ENCODE results near the gene FOXP4.

Gene FOXP4

DNA sequence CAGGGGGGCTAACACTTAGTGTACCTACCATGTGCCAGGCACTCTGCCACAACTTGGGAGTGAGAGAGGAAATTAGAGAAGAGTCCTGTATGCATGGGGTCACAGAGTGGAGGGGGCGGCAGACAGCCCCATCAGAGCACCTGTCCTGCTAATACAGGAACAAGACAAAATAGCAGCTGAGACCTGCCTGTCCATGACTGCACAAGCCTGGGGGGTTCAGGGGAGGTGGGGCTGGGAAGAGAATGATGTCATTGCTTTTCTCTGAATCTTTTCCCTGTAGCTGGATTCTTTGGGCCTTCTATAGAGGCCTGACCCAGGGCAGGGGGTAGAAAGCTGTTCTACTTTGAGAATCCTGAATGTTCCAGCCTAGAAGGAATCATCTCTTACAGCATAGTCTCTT lies 37.4 kb downstream of the FOXP4 start:
- DNase-seq (ENCODE audit: low read depth in 2 of 2), result no peak

DNA sequence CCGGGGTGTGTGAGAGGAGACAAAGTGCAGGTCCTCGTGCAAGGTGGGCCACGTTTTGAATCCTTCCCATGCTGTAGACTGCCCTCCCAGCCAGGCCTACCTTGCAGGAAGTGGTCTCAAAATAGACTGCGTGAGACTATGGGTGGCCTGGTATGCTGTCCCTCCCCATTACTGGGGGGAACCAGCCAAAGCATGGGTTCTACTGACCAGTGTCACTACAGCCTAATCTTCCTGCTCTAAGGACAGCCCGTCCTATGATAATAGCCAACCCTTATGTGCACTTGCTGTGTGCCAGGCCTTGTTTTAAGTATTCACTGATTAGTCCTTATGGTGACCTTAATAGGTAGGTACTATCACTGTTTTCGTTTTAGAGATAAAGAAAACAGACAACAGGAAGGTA lies 38.0 kb downstream of the FOXP4 start:
- DNase-seq (ENCODE audit: low read depth in 2 of 2), result no peak

DNA sequence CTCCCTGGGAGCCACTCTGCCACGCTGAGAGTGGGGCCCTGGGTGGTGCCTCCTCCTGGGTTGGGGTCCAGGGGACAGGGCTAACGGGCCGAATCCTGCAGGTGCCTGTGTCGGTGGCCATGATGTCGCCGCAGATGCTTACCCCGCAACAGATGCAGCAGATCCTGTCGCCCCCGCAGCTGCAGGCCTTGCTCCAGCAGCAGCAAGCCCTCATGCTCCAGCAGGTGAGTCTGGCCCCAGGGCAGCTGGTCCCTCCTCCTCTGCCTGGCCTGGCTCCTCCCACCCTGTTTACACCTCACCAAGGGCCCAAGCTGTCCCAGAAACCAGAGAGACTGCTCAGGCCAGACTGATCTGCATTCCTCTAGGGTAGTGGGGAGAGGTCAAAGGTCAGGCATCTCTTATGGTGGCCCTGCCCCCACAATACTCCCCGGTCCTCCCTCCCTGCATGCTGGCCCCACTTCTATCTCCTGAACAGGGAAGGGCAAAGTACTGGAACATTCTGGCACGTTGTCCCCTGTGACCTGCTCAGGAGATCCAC lies 38.6 kb downstream of the FOXP4 start:
- DNase-seq (ENCODE audit: low read depth in 2 of 2), result no peak

DNA sequence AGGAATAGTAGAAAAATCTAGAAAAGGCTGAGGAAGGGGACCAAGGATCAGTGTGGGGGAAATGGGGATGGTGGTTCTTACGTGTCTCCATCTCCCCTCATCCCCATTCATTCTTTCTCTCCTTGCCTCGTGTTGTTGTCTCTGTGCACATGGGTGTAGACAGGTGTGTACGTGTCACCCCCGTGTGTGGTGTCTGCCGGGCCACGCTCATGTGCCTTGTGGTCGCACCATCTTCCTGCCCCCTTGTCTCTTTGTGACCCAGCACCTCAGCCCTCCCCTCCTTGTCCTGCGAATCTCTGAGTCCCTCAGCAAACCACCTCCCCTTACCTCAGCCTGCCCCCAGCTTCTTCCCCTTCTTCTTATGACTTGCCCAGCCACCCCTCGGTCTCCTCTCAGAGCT lies 39.4 kb downstream of the FOXP4 start:
- no peak for DNase-seq (ENCODE audit: low read depth in 2 of 2)

DNA sequence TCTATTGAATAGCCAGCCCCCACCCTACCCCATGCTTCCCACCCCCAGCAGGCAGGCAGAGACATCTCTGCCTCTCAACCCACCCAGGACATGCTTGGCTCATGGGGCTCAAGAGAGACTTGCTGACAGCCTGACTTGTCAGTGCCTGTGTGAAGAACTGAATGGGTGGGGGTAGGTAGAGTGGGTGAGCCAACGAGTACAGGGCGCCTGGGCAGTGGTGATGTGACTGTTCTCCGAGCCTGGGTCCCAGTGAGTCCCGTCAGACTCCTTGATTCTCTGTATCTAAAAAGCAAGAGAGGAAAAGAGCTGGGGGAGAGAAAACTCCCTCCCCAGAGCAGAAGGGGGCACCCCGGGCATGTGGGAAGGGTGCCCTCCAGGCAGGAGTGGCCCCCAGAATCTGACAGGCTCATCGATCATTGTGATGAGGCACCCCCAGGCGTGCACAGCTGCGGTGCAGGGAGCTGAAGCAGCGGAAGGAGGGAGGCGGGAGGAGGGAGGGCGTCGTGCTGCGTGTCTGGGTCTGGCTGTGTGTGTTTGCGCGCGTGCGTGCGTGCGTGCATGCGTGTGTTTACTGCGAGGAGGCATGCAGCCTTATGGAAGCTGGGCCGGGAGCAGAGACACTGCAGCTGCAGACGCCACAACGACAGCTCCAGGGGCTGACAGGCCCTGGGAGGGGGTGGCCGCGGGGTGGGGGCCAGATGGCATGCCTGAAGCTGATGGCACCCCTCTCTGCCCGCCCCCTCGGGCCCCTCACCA lies 40.2 kb downstream of the FOXP4 start:
- DNase-seq (ENCODE audit: low read depth in 2 of 2), result no peak

DNA sequence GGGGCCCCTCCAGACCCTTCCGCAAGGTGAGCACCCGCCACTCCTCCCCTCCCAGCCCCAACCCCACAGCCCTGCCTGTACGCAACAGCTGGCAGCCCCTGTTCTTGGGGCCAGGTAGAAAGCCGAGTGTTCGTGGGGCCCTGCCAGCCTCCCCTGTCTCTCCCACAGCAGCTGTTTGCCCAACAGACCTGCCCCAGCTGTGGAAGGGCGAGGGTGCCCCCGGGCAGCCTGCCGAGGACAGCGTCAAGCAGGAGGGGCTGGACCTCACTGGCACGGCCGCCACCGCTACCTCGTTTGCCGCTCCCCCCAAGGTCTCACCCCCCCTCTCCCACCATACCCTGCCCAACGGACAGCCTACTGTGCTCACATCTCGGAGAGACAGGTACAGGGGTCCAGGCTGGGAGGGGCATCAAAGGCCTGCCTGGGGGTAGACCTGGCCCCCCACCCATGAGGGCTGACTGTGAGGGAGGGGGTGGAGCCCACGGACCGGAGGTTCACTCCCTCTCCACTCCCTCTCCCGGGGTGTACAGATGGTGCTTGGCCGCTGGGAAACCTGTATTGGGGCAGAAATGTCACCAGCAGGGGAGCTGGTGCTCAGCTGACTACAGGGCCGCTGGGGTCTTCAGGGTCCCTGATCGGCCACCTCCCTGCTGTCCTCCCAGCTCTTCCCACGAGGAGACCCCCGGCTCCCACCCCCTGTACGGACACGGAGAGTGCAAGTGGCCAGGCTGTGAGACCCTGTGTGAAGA lies 41.1 kb downstream of the FOXP4 start:
- DNase-seq (ENCODE audit: low read depth in 2 of 2), result no peak

DNA sequence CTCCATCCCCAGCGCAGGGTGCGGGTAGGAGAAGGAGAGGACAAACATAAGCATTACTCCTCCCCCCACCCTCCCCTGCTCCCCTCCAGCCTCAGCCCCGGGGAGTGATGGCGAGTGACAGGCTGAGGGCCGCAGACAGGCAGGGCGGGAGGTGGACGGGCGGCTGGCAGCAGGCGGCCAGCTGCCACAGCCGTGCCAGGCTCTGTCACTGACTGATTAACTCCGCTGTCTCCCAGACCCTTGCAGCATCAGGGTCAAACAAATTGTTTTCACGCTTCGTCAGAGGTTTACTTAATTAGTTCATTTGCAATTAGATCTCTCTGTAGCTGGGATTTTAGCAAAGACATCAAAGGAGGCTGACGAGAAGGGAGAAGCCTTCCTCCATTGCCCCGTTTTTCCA lies 41.9 kb downstream of the FOXP4 start:
- no peak for DNase-seq (ENCODE audit: low read depth in 2 of 2)

DNA sequence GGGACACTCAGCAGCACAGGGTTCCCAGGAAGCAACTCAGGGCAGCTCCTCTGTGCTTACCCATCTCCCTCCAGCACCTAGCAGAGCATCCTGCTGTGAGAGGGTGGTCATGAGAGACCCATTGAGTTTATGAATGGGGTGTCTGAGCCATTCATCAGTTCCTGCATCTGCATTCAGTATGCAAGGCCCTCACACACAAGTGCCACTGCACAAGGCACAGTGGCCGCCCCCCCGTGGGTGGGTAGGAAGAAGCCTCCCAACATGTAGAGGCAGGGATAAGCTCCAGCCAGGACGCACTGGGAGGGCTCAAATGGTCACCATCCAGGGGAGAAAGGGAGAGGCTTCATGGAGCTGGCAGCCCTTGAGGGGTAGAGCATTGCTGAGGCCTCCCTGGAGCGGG lies 43.0 kb downstream of the FOXP4 start:
- no peak for DNase-seq (ENCODE audit: low read depth in 2 of 2)

DNA sequence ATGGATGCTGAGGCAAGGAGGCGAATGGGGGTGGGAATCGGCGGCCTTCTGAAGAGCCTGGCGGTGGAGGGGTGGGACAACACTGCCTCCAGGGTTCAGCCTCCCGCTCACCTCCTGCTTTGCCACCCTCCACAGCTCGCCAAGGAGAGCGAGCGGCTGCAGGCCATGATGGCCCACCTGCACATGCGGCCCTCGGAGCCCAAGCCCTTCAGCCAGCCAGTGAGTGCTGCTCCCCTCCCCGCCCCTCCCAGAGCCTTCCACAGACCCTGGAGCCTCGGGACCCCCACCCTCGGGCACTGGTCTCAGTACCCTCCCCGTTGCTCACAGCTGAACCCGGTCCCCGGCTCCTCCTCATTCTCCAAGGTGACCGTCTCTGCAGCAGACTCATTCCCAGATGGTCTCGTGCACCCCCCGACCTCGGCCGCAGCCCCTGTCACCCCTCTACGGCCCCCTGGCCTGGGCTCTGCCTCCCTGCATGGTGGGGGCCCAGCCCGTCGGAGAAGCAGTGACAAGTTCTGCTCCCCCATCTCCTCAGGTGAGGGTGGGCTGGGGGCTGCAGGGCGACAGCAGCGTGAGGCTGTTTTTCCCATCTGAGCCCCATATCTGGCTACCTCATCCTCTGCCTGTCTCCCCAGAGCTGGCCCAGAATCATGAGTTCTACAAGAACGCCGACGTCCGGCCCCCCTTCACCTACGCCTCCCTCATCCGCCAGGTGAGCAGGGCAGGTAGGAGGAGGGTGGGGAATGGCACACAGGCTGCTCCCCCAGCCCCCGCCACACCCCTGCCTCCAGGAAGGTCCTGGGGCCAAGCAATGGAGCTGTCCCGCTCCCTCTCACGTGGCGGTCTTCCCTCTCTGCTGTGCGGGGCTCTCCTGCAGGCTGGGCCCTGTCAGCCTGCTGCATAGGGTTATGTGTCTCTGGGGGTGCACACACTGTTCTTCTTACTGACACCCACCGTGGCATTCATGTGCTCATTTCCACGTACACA lies 43.7 kb downstream of the FOXP4 start:
- no peak for DNase-seq (ENCODE audit: low read depth in 2 of 2)

DNA sequence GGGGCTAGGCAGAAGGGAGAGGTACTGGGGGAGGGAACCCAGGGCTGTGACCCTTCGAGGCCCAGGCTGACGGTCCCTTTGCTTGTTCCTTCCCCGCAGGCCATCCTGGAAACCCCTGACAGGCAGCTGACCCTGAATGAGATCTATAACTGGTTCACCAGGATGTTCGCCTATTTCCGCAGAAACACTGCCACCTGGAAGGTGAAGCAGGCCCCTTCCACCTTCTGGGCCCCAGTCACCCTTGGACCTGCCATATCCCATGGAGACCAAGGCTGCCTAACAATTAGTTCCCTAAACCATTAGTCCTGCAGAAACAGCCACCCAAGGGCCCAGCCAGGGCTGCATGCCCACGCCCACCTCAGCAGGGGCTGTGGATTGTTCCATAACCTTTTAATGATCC lies 44.9 kb downstream of the FOXP4 start:
- no peak for DNase-seq (ENCODE audit: low read depth in 2 of 2)

DNA sequence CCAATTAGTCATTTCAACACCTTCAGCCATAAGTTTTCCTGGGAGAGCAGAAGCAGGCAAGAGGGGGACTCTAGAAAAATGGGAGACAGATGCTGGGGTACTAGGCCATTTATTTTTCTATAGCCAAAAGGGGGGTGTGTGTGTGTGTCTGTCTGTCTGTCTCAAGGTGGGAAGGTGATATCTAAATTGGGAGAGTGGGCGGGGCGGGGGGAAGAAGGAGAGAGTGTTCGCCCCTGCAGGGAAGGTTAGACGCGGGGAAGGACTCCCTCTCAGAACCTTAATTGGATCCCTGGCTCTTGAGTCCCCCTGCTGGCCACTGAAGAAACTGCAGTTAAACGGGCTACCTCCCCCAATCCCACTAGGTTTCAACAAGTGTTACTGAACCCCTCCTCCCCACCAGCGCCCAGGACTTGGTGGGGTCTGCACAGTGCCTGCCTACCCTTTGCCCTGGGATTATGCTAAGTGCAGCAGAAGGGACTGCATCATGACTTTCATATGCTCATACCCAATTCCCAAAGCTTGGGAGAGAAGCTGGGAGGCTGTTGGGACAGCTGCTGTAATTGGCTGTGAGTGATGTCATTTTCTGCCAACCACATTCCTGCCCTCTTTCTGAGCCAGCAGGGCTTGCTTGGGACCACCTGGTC lies 45.8 kb downstream of the FOXP4 start:
- DNase-seq (ENCODE audit: low read depth in 2 of 2), result peak; percentile 58 to 73

DNA sequence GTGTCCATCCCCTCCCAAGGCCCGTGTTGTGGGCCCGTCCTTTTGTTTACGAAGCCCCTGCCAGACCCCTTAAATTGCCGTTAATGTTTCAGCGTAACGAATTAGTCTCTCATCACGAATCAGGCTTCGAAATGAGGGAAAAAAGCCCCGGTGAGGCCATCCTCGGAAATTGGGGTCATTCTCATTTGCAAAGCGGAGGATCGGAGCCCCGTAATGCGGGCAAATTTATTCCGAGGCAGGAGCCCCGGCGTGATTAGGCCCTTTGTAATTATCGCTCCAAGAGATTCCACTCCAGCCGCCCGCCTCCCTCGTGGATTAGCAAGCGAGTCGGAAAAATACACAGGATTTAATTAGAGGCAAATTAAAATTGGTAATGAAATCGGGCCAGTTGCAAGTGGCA lies 47.2 kb downstream of the FOXP4 start:
- DNase-seq (ENCODE audit: low read depth in 2 of 2), result no peak

DNA sequence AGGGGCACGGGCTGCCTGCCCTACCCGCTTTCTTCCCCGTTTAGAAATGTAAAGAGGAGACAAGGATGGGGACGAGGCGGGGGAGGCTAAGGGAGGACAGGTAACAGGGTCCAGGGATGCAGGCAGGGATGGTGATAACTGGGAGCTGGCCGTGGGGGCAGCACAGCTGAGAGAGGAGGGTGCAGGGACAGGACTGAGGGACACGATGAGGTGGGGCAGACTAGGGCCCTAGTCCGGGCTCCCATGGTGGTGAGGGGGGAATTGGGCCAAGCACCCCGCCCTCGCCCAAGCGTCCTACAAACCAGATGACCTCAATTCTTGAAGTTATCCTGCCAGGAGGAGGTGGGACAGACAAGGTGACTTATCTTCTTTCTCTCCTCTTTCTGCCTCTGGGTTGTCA lies 47.7 kb downstream of the FOXP4 start:
- no peak for DNase-seq (ENCODE audit: low read depth in 2 of 2)

DNA sequence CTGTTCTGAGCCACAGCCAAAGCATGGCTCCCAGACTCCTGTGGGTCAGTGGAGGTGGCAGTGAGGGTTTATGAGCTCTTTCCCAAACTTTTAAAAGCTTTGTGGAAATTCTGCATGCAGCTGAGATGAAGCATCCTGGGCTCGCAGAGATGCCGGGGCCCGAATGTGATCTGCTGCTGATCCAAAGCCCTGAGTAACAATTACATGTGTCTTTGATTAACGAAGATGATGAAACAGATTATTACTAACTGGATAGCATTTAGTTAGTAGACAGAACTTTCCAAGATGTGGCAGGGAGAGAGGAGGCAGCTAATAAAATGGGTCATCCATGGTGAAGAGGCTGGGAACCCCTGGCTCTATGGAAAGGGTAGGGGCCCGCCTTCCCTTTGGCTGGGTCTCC lies 48.1 kb downstream of the FOXP4 start:
- no peak for DNase-seq (ENCODE audit: low read depth in 2 of 2)

DNA sequence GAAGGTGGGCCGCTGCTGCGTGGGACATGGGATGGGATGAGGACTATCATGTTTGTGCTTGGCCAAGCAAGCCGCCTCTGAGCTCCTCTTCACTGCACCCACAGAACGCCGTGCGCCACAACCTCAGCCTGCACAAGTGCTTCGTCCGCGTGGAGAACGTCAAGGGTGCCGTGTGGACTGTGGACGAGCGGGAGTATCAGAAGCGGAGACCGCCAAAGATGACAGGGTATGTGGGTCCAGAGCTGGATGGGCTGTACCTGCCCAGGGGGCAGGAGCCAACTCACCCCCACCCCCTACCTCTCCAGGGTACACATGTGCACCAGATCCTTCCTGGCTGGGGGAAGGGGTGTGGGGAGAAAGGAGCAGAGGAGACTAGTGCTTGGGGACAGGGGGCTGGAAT lies 48.6 kb downstream of the FOXP4 start:
- no peak for DNase-seq (ENCODE audit: low read depth in 2 of 2)

DNA sequence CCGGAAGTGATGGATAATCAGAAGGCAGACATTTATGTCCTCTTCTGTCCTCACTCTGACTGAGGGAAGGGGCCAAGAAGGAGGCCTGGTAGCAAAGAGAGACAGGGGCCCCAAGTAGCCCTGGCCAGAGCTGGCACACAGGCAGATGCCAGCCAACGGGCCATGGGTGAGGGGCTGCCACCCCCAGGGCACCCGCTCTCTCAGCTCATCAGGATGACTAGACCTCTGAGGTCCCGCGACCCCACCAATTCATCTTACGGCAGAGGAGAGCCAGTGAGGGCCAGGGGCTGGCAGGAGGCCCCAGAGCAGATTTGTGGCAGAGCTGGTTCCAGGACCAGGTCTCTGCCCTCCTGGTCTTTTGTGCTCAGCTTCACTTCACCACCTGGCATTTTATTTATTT lies 49.0 kb downstream of the FOXP4 start:
- no peak for DNase-seq (ENCODE audit: low read depth in 2 of 2)

DNA sequence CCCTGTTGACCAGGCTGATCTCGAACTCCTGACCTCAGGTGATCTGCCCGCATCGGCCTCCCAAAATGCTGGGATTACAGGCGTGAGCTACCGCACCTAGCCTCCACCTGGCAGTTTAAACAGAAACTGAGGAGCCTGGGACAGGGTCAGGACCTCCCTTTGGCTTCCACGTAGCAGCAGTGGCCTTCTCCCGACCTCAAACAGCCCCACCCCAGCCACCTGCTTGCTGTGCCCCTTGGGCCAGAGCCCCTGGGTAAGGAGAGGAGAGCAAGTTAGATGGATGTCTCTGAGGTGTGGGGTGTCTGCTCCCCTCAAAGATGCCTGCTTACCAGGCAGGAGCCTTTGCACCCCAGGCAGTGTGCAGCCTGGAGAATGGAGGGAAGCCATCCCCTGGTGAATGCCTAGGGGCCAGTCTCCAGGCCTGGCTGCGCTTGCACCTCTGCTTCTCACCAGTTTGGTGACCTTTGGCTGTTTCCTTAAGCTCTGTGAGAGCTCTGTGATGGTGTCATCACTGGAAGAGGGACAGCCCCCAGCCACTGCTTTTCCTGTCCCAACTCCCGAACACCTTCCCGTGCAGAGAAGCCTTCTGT lies 50.0 kb downstream of the FOXP4 start:
- DNase-seq (ENCODE audit: low read depth in 2 of 2), result no peak

DNA sequence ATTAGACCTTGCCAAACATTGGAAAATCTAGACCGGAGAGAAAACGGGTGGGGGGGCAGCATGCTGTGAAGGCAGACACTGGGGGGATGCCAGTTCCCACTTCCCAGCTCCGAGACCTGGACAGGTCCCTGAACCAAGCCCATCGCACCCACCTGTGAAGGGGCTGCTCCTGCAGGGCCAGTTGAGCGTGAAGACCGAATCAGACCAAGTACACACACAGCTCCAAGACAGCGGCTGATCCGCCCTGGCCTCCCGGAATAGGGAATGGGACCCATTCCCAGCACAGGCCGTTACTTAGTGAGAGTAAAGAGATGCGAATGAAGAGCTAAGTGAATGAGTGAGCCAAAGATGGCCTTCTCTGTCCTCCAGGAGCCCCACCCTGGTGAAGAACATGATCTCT lies 50.6 kb downstream of the FOXP4 start:
- DNase-seq (ENCODE audit: low read depth in 2 of 2), result no peak

DNA sequence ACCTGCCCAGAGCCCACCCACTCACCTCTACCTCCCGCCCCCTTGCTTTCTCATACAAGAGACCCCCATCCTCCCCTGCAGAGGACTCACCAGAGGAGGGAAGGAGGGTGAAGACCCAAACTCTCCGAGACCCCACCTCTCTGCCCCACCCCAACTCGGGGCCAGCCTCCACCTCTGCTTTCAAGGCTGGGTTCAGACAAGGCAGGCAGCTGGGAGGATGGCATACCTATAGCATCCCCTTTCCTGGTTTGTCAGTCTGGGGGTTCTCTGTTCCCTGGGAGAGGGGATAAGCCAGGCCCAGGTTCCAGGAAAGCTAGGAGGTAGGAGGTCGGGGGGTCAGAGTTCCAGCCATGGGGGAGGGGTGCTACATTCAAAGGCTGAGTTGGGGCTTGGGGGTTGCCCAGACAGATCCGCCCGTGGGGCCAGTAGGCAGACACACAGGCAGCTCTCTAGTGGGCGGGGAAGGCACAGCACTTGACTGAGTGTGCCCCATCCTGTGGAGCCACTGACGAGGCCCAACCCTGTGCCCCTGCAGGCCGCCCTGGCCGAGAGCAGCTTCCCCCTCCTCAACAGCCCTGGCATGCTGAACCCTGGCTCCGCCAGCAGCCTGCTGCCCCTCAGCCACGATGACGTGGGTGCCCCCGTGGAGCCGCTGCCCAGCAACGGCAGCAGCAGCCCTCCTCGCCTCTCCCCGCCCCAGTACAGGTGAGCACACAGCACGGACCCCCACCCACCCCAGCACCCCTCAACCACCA lies 51.2 kb downstream of the FOXP4 start:
- no peak for DNase-seq (ENCODE audit: low read depth in 2 of 2)

DNA sequence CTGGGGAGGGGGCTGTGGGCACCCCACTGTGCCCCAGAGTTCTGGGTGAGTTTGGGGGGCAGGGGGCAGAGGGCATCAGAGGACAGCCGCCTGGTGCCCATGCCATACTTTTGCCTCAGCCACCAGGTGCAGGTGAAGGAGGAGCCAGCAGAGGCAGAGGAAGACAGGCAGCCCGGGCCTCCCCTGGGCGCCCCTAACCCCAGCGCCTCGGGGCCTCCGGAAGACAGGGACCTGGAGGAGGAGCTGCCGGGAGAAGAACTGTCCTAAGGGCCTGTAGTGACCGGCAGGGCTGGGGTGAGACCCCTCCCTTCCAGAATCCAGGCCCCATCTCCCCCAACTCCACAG lies 52.5 kb downstream of the FOXP4 start:
- no peak for DNase-seq (ENCODE audit: low read depth in 2 of 2)

Measured in stimulated activated CD4-positive, alpha-beta T cell treated with anti-CD3 and anti-CD28 coated beads, Interleukin-15, amount 100 ng/mL, for 48 hours (primary cell).